Measurements from ENCODE around the gene TTC39A.

TTC39A gene

GRCh38 chr1:51330331-51331201, at the start of gene TTC39A:
TSS of gene TTC39A (minus strand) at chr1:51330562. CDS start at chr1:51330477, 85 bp downstream.
- in situ Hi-C loops (cut with MboI; ENCODE audit: low sequenced_read_pairs), result no loop called here

DNA sequence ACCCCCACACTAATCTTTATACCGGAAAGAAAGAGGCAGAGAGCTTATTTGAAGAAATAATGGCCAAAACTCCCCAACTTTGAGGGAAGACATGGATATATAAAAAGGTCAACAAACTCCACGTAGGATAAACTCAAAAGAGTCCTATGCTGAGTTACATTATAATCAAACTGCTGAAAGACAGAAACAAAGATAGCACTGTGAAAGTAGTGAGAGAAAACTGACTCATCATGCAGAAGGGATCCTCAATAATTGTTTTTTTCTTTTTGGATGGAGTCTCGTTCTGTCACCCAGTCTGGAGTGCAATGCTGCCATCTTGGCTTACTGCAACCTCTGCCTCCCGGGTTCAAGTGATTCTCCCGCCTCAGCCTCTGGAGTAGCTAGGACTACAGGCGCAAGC, 48.5 kb upstream of the TTC39A start:
- in situ Hi-C loops (cut with MboI; ENCODE audit: low sequenced_read_pairs), result no loop called here

- in situ Hi-C loops (cut with MboI; ENCODE audit: low sequenced_read_pairs), result no loop called here
These were observed 43.5 kb upstream of the TTC39A start for GRCh38 chr1:51373898-51374297.

GRCh38 chr1:51372561-51372960, 42.2 kb upstream of the TTC39A start:
- in situ Hi-C loops (cut with MboI; ENCODE audit: low sequenced_read_pairs), result no loop called here

- in situ Hi-C loops (cut with MboI; ENCODE audit: low sequenced_read_pairs), result no loop called here
These were observed 38.8 kb upstream of the TTC39A start for GRCh38 chr1:51369171-51369570.

DNA sequence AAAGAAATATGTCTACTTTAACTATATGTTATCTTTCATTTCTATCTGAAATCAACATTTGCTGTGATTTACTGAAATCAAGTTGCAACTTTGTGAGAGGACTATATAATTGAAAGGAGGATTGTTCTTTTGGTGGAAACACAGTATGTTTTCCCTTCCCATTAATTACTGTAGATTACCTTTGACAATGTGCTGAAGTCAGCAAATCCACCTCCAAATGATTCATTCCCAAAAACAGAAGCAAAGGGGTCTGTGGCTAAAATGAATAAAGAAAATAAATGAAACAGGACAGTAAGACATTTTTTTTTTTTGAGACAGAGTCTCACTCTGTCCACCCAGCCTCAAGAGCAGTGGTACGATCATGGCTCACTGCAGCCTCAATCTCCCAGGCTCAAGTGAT, 35.4 kb upstream of the TTC39A start:
- in situ Hi-C loops (cut with MboI; ENCODE audit: low sequenced_read_pairs), result no loop called here

- in situ Hi-C loops (cut with MboI; ENCODE audit: low sequenced_read_pairs), result no loop called here
These were observed 29.5 kb upstream of the TTC39A start for GRCh38 chr1:51359879-51360278.

- in situ Hi-C loops (cut with MboI; ENCODE audit: low sequenced_read_pairs), result no loop called here
These were observed 25.0 kb upstream of the TTC39A start for GRCh38 chr1:51355382-51355781.

DNA sequence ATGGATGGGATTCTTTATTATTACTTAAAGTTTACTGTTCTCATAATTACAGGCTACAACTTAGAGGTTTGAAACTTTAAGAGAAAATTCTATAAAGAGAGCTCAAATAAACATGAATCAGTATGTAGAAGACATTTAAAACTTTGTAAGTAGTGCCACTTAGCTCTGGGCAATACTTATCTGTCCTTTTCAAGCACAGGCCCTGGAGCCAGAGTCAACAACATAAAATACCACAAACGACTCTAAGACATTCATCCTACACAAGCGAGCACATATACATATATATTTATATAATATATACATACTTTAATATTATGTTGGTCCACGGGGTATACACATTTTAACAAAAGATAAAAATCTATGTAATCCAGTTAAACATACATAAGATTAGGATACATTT, 24.1 kb upstream of the TTC39A start:
- in situ Hi-C loops (cut with MboI; ENCODE audit: low sequenced_read_pairs), result no loop called here

GRCh38 chr1:51351907-51352306, 21.5 kb upstream of the TTC39A start:
- in situ Hi-C loops (cut with MboI; ENCODE audit: low sequenced_read_pairs), result no loop called here

DNA sequence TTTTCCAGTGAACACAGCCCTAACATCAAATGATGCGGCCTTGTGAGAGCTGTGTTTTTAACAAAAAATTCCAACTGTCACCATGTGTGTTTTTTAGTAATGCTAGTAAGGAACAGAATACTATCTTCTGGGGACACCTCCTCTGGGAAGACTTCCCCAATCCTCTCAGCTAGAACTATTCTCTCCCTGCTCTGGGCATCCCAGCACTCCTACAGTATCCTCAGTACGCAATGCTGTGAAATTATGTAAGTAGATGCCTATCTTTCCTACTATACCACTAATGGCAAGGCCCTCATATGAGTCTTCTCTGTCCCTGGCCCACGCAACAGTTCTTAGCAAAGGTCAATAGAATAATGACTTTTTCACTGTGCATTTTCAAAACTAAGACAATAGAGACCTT, 19.5 kb upstream of the TTC39A start:
- in situ Hi-C loops (cut with MboI; ENCODE audit: low sequenced_read_pairs), result no loop called here

DNA sequence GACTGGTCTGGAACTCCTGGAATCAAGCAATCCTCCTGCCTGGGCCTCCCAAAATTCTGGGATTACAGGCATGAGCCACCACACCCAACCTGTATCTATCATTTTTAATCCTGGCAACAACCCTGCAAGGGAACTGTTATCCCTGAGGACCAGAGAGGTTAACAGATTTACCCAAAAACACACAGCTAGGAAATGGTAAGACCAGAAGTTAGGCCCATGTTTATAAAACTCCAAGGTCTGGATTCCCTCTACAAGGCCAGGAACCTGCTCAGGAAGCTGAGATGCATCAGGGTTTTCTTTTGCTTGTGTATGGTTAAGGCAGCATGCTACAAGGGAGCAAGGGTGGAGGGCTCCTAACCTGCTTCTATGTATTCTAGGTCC, 17.8 kb upstream of the TTC39A start:
- in situ Hi-C loops (cut with MboI; ENCODE audit: low sequenced_read_pairs), result no loop called here

- in situ Hi-C loops (cut with MboI; ENCODE audit: low sequenced_read_pairs), result no loop called here
These were observed 17.2 kb upstream of the TTC39A start for GRCh38 chr1:51347398-51348146.

GRCh38 chr1:51346086-51346942, 16.0 kb upstream of the TTC39A start:
- in situ Hi-C loops (cut with MboI; ENCODE audit: low sequenced_read_pairs), result no loop called here

GRCh38 chr1:51345300-51345687, 14.9 kb upstream of the TTC39A start:
- in situ Hi-C loops (cut with MboI; ENCODE audit: low sequenced_read_pairs), result no loop called here

DNA sequence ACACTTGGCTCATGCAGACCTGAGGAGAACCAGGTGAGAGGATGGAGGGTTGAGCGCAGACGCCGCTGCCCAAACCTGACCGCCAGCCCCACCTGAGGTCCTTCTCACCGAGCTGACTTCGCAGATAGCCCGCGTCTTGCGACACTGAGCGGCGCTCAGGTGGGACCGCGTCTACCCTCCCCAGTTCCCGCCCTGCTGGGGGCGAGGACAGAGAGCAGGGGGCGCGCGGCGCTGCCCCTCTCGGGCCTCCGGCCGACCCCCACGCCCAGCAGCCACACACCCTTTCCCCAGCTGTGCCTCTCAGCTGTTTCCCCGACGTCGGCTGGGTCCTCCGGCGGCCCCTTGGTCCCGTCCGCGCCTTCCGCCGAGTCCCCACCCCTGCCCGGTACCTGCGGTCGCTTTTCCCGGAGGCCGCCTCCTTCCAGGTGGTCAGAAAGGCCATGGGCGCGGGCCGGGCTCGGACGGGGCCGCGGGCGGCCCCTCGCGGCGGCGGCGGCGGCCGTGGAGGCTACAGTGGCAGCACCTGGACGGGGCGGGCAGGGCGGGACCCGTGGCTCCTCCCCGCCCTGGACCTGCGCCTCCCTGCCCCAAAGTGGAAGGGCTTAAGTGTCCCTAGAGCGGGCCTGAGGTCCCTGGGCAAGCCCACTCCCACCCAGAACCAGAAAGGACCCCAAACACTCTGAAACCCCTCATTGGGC, 14.4 kb upstream of the TTC39A start:
- in situ Hi-C loops (cut with MboI; ENCODE audit: low sequenced_read_pairs), result no loop called here

DNA sequence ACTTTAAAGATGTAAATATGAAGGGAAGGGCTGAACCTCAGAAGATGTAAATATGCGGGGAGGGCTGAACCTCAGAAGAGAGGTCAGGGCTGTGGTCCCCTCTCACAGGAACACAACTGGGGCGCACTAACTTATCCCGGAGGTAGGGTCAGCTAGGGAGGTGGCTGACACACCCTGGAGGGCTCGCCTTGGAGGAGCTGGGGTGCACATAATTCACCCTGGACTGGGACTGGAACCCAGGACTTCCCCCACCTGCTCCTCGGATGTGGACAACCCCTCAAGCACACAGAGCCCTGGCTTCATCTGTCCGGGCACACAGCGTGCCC, 13.9 kb upstream of the TTC39A start:
- in situ Hi-C loops (cut with MboI; ENCODE audit: low sequenced_read_pairs), result no loop called here

DNA sequence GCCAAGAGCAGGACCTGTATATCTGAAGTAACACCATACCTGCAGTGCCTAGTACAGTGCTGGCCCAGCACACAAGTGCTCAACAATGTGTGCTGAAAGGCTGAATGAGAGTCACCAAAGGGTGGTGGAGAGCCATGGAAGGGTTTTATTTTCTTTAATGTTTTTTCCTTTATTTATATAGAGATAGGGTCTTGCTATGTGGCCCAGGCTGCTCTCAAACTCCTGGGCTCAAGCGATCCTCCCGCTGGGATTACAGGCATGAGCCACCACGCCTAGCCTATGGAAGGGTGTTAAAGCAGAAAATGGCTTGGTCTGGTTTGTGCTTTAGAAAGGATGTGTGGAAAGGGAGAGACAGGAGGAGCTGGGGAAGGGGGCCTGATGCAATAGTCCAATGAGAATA, 13.3 kb upstream of the TTC39A start:
- in situ Hi-C loops (cut with MboI; ENCODE audit: low sequenced_read_pairs), result no loop called here

DNA sequence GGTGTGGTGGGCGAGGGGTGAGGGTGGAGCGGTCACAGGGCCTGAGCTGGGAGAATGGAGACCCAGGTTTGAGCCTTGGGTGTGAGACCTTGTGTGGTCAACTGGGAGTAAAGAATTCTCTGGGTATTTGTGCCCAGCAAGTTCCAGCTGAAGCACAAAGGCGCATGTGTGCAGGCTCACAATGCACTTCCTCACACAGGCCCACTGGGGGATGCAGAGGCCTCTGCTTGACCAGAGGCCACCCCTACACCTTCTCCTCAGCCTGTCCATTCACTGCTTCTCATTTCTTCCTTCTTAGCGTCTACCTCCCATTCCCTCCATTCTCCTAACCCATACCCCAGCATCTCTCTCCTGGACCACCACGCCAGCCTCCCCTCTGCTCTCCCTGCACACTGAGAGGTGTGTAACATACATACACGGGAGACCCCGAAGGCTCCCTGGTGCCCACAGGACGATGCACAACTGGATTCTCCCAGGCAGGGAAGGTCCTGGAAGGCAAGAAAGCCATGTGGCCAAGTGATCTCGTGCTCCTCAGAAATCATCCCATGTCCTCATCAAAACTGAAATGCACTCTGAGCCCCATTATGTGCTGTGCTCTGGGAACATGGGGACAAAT, 12.3 kb upstream of the TTC39A start:
- in situ Hi-C loops (cut with MboI; ENCODE audit: low sequenced_read_pairs), result no loop called here

GRCh38 chr1:51341876-51342496, 11.6 kb upstream of the TTC39A start:
- in situ Hi-C loops (cut with MboI; ENCODE audit: low sequenced_read_pairs), result no loop called here
